Measurements from ENCODE around the gene TOM1L2.
"Not testable (repeated sequence)": the region's sequence is repeated elsewhere in the genome, so short reads cannot be mapped to it uniquely, and the experiment has no call there.

Gene TOM1L2

DNA sequence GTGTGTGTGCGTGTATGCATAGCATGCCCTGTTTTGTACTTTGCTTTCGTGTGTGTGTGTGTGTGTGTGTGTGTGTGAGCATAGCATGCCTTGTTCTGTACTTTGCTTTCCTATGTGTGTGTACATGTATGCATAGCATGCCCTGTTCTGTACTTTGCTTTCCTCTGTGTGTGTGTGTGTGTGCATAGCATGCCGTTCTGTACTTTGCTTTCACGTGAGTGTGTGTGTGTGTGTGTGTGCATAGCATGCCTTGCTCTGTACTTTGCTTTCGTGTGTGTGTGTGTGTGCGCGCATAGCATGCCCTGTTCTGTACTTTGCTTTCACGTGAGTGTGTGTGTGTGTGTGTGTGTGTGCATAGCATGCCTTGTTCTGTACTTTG lies 27.8 kb upstream of the TOM1L2 start:
- no peaks in the 10 kb centered on the region for H3K36me3 ChIP-seq (ENCODE audit: control insufficient read depth, low read length)
- no peak for TF ChIP-seq EZH2phosphoT487 (IDR thresholded peaks at IDR 0.05; ENCODE audit: borderline replicate concordance, low read length)
- H3K4me2 ChIP-seq (ENCODE audit: low read length) = no peak overlapping the region
- H4K20me1 ChIP-seq (ENCODE audit: control insufficient read depth, insufficient read depth, low read depth, low read length) = no peaks in the 10 kb centered on the region
- no peaks in the 10 kb centered on the region for H3K79me2 ChIP-seq (ENCODE audit: control insufficient read depth, low read length)
- no peaks in the 10 kb centered on the region for H3K9me2 ChIP-seq (replicated peaks; ENCODE audit: control insufficient read depth, low read length)
- no peaks in the 10 kb centered on the region for H3K4me1 ChIP-seq (ENCODE audit: control insufficient read depth, low read length)
- no peaks in the 10 kb centered on the region for H3K9me3 ChIP-seq (ENCODE audit: control insufficient read depth, insufficient read depth, low read length)
- no peak overlapping the region for H3K4me3 ChIP-seq (ENCODE audit: low read length)
- H3K27ac ChIP-seq (ENCODE audit: low read depth, low read length) = no peak overlapping the region
- no peaks in the 10 kb centered on the region for H3F3A ChIP-seq (ENCODE audit: control insufficient read depth, insufficient read depth)
- no peaks in the 10 kb centered on the region for H3K27me3 ChIP-seq (ENCODE audit: control insufficient read depth, low read length)

DNA sequence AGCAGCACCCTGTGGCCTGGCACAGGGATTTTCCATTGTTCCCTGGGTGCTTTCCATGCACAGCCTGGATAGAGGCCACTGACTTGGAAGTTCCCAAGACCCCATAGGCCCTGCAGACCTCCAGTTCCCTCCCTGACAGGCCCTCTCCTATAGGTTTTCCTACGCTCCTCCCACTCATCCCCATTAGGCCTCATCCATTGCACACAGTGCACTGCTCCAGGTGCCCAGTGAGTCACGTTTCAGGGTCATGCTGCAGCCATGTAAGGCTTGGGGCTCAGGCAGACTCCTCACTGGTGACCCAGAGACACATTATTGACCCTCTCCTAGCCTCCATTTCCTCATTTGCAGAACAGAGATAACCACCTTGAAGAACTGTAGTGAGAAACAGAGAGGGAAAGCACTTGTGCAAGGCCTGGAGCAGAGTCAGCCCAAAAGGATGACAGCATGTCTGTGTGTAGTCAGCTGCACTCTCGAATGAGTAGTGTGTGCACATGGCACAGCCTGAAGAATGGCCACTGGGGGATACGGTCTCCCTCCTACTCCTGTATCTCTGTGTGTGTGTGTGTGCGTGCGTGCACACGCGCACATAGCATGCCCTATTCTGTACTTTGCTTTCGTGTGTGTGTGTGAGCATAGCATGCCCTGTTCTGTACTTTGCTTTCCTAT lies 27.3 kb upstream of the TOM1L2 start:
- Histone ChIP-seq H3K4me3 (ENCODE audit: low read length) (no peak overlapping the region), H3F3A (ENCODE audit: control insufficient read depth, insufficient read depth) (no peaks in the 10 kb centered on the region), H3K79me2 (ENCODE audit: control insufficient read depth, low read length) (no peaks in the 10 kb centered on the region), H3K9me3 (ENCODE audit: control insufficient read depth, insufficient read depth, low read length) (no peaks in the 10 kb centered on the region), H3K4me2 (ENCODE audit: low read length) (no peak overlapping the region), H3K27ac (ENCODE audit: low read depth, low read length) (no peak overlapping the region), H4K20me1 (ENCODE audit: control insufficient read depth, insufficient read depth, low read depth, low read length) (no peaks in the 10 kb centered on the region), H3K9me2 (replicated peaks; ENCODE audit: control insufficient read depth, low read length) (no peaks in the 10 kb centered on the region), H3K4me1 (ENCODE audit: control insufficient read depth, low read length) (no peaks in the 10 kb centered on the region), H3K27me3 (ENCODE audit: control insufficient read depth, low read length) (no peaks in the 10 kb centered on the region), H3K36me3 (ENCODE audit: control insufficient read depth, low read length) (no peaks in the 10 kb centered on the region)
- TF ChIP-seq, protein P1, sequence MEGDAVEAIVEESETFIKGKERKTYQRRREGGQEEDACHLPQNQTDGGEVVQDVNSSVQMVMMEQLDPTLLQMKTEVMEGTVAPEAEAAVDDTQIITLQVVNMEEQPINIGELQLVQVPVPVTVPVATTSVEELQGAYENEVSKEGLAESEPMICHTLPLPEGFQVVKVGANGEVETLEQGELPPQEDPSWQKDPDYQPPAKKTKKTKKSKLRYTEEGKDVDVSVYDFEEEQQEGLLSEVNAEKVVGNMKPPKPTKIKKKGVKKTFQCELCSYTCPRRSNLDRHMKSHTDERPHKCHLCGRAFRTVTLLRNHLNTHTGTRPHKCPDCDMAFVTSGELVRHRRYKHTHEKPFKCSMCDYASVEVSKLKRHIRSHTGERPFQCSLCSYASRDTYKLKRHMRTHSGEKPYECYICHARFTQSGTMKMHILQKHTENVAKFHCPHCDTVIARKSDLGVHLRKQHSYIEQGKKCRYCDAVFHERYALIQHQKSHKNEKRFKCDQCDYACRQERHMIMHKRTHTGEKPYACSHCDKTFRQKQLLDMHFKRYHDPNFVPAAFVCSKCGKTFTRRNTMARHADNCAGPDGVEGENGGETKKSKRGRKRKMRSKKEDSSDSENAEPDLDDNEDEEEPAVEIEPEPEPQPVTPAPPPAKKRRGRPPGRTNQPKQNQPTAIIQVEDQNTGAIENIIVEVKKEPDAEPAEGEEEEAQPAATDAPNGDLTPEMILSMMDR (IDR thresholded peaks at IDR 0.05; ENCODE audit: low read depth, low read length, poor library complexity, severe bottlenecking) = no peak
- no peak for TF ChIP-seq EZH2phosphoT487 (IDR thresholded peaks at IDR 0.05; ENCODE audit: borderline replicate concordance, low read length)

DNA sequence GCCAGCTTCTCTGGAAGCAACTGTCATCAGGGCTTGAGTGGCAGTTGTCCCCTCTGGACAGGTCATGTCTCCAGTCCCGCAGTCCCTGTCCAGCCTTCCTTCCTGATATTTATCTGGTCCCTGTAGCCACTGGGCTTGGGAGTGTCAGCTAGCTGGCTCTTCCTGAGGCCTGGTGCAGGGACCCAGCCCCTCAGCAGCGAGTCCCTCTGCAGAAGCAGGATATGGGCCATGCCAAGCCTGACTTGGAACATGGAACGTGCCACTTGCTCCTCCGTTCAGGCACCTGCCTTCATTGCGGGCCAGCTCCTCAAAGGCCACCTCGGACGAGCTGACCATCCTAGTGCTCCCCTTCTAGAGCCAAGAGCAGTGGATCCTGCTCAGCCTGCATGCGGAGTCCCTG lies 26.7 kb upstream of the TOM1L2 start:
- H3K9me2 ChIP-seq (replicated peaks; ENCODE audit: control insufficient read depth, low read length) = no peaks in the 10 kb centered on the region
- no peak overlapping the region for H3K27ac ChIP-seq (ENCODE audit: low read depth, low read length)
- no peak for TF ChIP-seq EZH2phosphoT487 (IDR thresholded peaks at IDR 0.05; ENCODE audit: borderline replicate concordance, low read length)
- TF ChIP-seq, protein P1 (IDR thresholded peaks at IDR 0.05; ENCODE audit: low read depth, low read length, poor library complexity, severe bottlenecking) = no peak
- H3K79me2 ChIP-seq (ENCODE audit: control insufficient read depth, low read length) = no peaks in the 10 kb centered on the region
- H3K4me1 ChIP-seq (ENCODE audit: control insufficient read depth, low read length) = no peaks in the 10 kb centered on the region
- H3K4me2 ChIP-seq (ENCODE audit: low read length) = no peak overlapping the region
- H3F3A ChIP-seq (ENCODE audit: control insufficient read depth, insufficient read depth) = no peaks in the 10 kb centered on the region
- no peaks in the 10 kb centered on the region for H4K20me1 ChIP-seq (ENCODE audit: control insufficient read depth, insufficient read depth, low read depth, low read length)
- H3K36me3 ChIP-seq (ENCODE audit: control insufficient read depth, low read length) = no peaks in the 10 kb centered on the region
- no peaks in the 10 kb centered on the region for H3K27me3 ChIP-seq (ENCODE audit: control insufficient read depth, low read length)
- H3K4me3 ChIP-seq (ENCODE audit: low read length) = no peak overlapping the region
- no peaks in the 10 kb centered on the region for H3K9me3 ChIP-seq (ENCODE audit: control insufficient read depth, insufficient read depth, low read length)

DNA sequence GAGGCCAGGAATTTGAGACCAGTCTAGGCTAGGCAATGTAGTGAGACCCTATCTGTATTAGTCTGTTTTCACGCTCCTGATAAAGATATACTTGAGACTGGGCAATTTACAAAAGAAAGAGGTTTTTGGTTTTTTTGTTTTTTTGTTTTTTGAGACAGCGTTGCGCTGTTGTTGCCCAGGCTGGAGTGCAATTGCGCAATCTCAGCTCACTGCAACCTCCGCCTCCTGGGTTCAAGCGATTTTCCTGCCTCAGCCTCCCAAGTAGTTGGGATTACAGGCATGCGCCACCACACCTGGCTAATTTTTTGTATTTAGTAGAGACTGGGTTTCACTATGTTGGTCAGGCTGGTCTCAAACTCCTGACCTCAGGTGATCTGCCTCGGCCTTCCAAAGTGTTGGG lies 23.7 kb upstream of the TOM1L2 start:
- not testable (repeated sequence) for H3K36me3 ChIP-seq (ENCODE audit: control insufficient read depth, low read length); H3K4me1 ChIP-seq (ENCODE audit: control insufficient read depth, low read length); H3K9me2 ChIP-seq (replicated peaks; ENCODE audit: control insufficient read depth, low read length); H3K79me2 ChIP-seq (ENCODE audit: control insufficient read depth, low read length); H4K20me1 ChIP-seq (ENCODE audit: control insufficient read depth, insufficient read depth, low read depth, low read length); H3K4me2 ChIP-seq (ENCODE audit: low read length); H3K27ac ChIP-seq (ENCODE audit: low read depth, low read length); H3K9me3 ChIP-seq (ENCODE audit: control insufficient read depth, insufficient read depth, low read length); H3K27me3 ChIP-seq (ENCODE audit: control insufficient read depth, low read length); H3F3A ChIP-seq (ENCODE audit: control insufficient read depth, insufficient read depth); H3K4me3 ChIP-seq (ENCODE audit: low read length)
